K562 (cell line): ENCODE data around the gene PHF5A. TPM values are rescaled to one million over a fixed set of nuclear protein-coding genes. Genes with fewer than 3 reads are reported as not detected.

ENCODE experiments used
- CTBP1 ChIP-seq: fragments of 450-650 bp; IDR thresholded peaks from 2 replicates; pipeline ENCODE4 v1.6.1; 2016; ENCODE audit warnings: borderline replicate concordance
- HSF4 ChIP-seq: fragments of 250-450 bp; sonication (Bioruptor Pico); IDR thresholded peaks from 2 replicates; pipeline ENCODE4 v2.1.2; 2022; ENCODE audit warnings: mild to moderate bottlenecking, moderate library complexity, borderline replicate concordance
- LCOR ChIP-seq: sonication (generic); formaldehyde crosslinking; IDR thresholded peaks from 2 replicates; pipeline ENCODE4 v1.8.0; 2022; ENCODE audit warnings: mild to moderate bottlenecking, missing genetic modification reagents
- MCM7 ChIP-seq, 2 experiments: fragments of 450-650 bp; IDR thresholded peaks; 2 replicates each; pipeline ENCODE4 v1.6.1; 2016 to 2018
- MEF2D ChIP-seq: conservative IDR thresholded peaks from 2 replicates; pipeline ENCODE4 v1.6.1; 2016; ENCODE audit warnings: low read depth, missing genetic modification characterization, missing compliant biosample characterization
- POLR2B ChIP-seq: fragments of 450-650 bp; IDR thresholded peaks from 2 replicates; pipeline ENCODE4 v1.6.1; 2018; ENCODE audit warnings: low read depth; ENCODE audit not compliant: partially characterized antibody
- SMAD2 ChIP-seq: fragments of 150-350 bp; IDR thresholded peaks from 2 replicates; pipeline ENCODE4 v1.6.1; 2014; ENCODE audit warnings: low read depth, mild to moderate bottlenecking, low read length
- SOX6 ChIP-seq: fragments of 450-650 bp; IDR thresholded peaks from 2 replicates; pipeline ENCODE4 v1.6.1; 2014; ENCODE audit warnings: mild to moderate bottlenecking
- TCF3 ChIP-seq: sonication (generic); formaldehyde crosslinking; IDR thresholded peaks from 2 replicates; pipeline ENCODE4 v1.4.0; 2020; ENCODE audit warnings: mild to moderate bottlenecking, missing genetic modification reagents
- TGIF2 ChIP-seq: sonication (generic); formaldehyde crosslinking; IDR thresholded peaks from 2 replicates; pipeline ENCODE4 v1.8.1; 2022; ENCODE audit warnings: mild to moderate bottlenecking, missing genetic modification reagents, moderate library complexity
- U2AF2 ChIP-seq: fragments of 200-400 bp; formaldehyde crosslinking; optimal IDR thresholded peaks from 2 replicates; pipeline ENCODE3; 2017; ENCODE audit warnings: low read depth, mild to moderate bottlenecking, low read length
- ZBTB1 ChIP-seq: sonication (generic); formaldehyde crosslinking; IDR thresholded peaks from 2 replicates; pipeline ENCODE4 v1.8.1; 2023; ENCODE audit warnings: missing genetic modification reagents, low read depth, mild to moderate bottlenecking, borderline replicate concordance
- ZC3H4 ChIP-seq: sonication (generic); formaldehyde crosslinking; IDR thresholded peaks from 2 replicates; pipeline ENCODE4 v1.9.0; 2021; ENCODE audit warnings: missing genetic modification reagents, borderline replicate concordance
- ZC3H8 ChIP-seq: fragments of 450-650 bp; IDR thresholded peaks from 2 replicates; pipeline ENCODE4 v1.6.1; 2017
- ZNF197 ChIP-seq: fragments of 200-800 bp; sonication (Bioruptor generic); IDR thresholded peaks from 2 replicates; pipeline ENCODE4 v1.6.1; 2016; ENCODE audit warnings: low read depth, missing genetic modification characterization, missing compliant biosample characterization
- ZNF217 ChIP-seq: sonication (generic); formaldehyde crosslinking; IDR thresholded peaks from 2 replicates; pipeline ENCODE4 v1.8.0; 2022; ENCODE audit warnings: mild to moderate bottlenecking, missing genetic modification reagents
- ZNF444 ChIP-seq: fragments of 250-450 bp; sonication (Bioruptor Pico); IDR thresholded peaks from 2 replicates; pipeline ENCODE4 v1.4.0; 2020; ENCODE audit warnings: mild to moderate bottlenecking, moderate library complexity
- polyA plus RNA-seq, 8 experiments: library from polyadenylated mRNA; depleted of rRNA in 4 of 8; stranded (reverse) in 5 of 8; unstranded in 3 of 8; fragments of >200 nt; fragmentation: Nextera tagmentation in 2 of 8; fragmentation: Illumina TruSeq in 1 of 8; extraction: Ambion mirVana in 2 of 8; extraction: Trizol in 1 of 8; gene quantifications; 2 replicates each; pipeline versions ENCODE4 v1.2.1 to v1.2.3, GENCODE V29; 2011 to 2014; ENCODE audit warnings: inconsistent platforms in 1 of 8, missing spikeins in 1 of 8
- total RNA-seq, 7 experiments: library from RNA; depleted of rRNA in 6 of 7; stranded (reverse); fragments of >200 nt in 6 of 7; fragmentation: Illumina TruSeq in 2 of 7; extraction: Trizol in 2 of 7; gene quantifications; 2 replicates each; pipeline versions ENCODE4 v1.2.1 to v1.2.3, GENCODE V29; 2011 to 2021; ENCODE audit warnings: low replicate concordance in 1 of 7
- TF ChIP-seq, protein P1 (sequence below): fragments of 250-450 bp; sonication (Bioruptor Pico); IDR thresholded peaks from 2 replicates; pipeline ENCODE4 v1.4.0; 2020; ENCODE audit warnings: mild to moderate bottlenecking, moderate library complexity
- TF ChIP-seq, protein P2 (sequence below): fragments of 250-450 bp; sonication (Bioruptor Pico); IDR thresholded peaks from 2 replicates; pipeline ENCODE4 v1.4.0; 2020
- TF ChIP-seq, protein P3 (sequence below): fragments of 200-800 bp; sonication (Bioruptor generic); IDR thresholded peaks from 2 replicates; pipeline ENCODE4 v1.6.1; 2017; ENCODE audit warnings: missing genetic modification characterization, missing compliant biosample characterization
- TF ChIP-seq, protein P4 (sequence below): fragments of 250-450 bp; sonication (Bioruptor Pico); IDR thresholded peaks from 2 replicates; pipeline ENCODE4 v1.5.0; 2021

The PHF5A gene
- total and polyA plus RNA-seq, 9 of the 15 experiments (the other 6 are each of a cell fraction or from before 2014, with no cell fraction given), result 14.2 to 144 (median 101) TPM

DNA sequence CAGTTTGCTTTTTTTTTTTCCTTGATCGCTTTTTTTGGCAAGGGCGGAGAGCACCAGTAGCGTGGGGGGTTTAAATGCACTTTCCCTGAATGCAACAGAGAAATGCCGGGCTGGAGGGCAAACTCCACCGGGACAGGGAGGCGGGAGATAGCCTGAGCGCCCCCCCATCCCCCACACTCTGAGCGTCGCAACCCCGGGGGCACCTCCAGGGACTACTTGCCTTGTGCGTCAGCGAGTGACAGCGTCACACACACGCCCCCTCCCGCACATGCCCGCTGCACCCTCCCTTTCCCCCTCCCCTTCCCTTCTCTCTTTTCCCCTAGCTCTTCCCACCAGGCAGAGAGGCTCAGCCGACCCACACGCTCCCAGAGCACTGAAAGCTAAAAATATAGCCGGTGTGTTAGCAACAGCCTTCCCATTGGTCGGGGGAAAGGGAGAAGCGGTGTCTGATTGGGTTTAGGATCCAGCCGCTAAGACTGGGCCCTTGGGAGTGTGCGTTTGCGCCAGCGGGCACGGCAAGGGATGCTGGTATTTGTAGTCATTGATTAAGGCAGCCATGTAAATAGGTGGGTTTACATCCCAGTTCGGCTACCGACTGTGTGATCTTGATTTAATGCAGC, 20.2 kb downstream of the PHF5A start (continued):
- TF ChIP-seq ZNF444 (CRISPR knock-in tag) (no peak), TGIF2 (CRISPR knock-in tag) (no peak), HSF4 (CRISPR knock-in tag) (no peak), SMAD2 (no peak), TCF3 (CRISPR knock-in tag) (0 out of 2 replicates have a peak, but pooled peaks have one; percentile 16), POLR2B (peak; percentile 45), ZC3H8 (no peak), CTBP1 (0 out of 2 replicates have a peak, but pooled peaks have one; percentile 8), U2AF2 (no peak), ZNF217 (CRISPR knock-in tag) (no peak), ZC3H4 (CRISPR knock-in tag) (no peak), ZNF197 (no peak), LCOR (CRISPR knock-in tag) (no peak), SOX6 (no peak), MCM7 (IDR thresholded peaks at IDR 0.05) (no peak), MEF2D (tag) (peak; percentile 90; the same call in 1 of the 2 replicates), ZBTB1 (no peak)
- TF ChIP-seq, protein P1, sequence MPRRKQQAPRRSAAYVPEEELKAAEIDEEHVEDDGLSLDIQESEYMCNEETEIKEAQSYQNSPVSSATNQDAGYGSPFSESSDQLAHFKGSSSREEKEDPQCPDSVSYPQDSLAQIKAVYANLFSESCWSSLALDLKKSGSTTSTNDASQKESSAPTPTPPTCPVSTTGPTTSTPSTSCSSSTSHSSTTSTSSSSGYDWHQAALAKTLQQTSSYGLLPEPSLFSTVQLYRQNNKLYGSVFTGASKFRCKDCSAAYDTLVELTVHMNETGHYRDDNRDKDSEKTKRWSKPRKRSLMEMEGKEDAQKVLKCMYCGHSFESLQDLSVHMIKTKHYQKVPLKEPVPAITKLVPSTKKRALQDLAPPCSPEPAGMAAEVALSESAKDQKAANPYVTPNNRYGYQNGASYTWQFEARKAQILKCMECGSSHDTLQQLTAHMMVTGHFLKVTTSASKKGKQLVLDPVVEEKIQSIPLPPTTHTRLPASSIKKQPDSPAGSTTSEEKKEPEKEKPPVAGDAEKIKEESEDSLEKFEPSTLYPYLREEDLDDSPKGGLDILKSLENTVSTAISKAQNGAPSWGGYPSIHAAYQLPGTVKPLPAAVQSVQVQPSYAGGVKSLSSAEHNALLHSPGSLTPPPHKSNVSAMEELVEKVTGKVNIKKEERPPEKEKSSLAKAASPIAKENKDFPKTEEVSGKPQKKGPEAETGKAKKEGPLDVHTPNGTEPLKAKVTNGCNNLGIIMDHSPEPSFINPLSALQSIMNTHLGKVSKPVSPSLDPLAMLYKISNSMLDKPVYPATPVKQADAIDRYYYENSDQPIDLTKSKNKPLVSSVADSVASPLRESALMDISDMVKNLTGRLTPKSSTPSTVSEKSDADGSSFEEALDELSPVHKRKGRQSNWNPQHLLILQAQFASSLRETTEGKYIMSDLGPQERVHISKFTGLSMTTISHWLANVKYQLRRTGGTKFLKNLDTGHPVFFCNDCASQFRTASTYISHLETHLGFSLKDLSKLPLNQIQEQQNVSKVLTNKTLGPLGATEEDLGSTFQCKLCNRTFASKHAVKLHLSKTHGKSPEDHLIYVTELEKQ (CRISPR knock-in tag), result no peak
- TF ChIP-seq, protein P2, sequence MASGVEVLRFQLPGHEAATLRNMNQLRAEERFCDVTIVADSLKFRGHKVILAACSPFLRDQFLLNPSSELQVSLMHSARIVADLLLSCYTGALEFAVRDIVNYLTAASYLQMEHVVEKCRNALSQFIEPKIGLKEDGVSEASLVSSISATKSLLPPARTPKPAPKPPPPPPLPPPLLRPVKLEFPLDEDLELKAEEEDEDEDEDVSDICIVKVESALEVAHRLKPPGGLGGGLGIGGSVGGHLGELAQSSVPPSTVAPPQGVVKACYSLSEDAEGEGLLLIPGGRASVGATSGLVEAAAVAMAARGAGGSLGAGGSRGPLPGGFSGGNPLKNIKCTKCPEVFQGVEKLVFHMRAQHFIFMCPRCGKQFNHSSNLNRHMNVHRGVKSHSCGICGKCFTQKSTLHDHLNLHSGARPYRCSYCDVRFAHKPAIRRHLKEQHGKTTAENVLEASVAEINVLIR (CRISPR knock-in tag), result 0 out of 2 replicates have a peak, but pooled peaks have one; percentile 44
- TF ChIP-seq, protein P3, sequence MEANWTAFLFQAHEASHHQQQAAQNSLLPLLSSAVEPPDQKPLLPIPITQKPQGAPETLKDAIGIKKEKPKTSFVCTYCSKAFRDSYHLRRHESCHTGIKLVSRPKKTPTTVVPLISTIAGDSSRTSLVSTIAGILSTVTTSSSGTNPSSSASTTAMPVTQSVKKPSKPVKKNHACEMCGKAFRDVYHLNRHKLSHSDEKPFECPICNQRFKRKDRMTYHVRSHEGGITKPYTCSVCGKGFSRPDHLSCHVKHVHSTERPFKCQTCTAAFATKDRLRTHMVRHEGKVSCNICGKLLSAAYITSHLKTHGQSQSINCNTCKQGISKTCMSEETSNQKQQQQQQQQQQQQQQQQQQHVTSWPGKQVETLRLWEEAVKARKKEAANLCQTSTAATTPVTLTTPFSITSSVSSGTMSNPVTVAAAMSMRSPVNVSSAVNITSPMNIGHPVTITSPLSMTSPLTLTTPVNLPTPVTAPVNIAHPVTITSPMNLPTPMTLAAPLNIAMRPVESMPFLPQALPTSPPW (CRISPR knock-in tag), result peak; percentile 98
- TF ChIP-seq, protein P4, sequence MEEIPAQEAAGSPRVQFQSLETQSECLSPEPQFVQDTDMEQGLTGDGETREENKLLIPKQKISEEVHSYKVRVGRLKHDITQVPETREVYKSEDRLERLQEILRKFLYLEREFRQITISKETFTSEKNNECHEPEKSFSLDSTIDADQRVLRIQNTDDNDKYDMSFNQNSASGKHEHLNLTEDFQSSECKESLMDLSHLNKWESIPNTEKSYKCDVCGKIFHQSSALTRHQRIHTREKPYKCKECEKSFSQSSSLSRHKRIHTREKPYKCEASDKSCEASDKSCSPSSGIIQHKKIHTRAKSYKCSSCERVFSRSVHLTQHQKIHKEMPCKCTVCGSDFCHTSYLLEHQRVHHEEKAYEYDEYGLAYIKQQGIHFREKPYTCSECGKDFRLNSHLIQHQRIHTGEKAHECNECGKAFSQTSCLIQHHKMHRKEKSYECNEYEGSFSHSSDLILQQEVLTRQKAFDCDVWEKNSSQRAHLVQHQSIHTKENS (CRISPR knock-in tag), result no peak
